HG02970 (cell line): ENCODE data around the gene TLE1.
"Not testable (repeated sequence)": the region's sequence is repeated elsewhere in the genome, so short reads cannot be mapped to it uniquely, and the experiment has no call there.

Experiments used
- ATAC-seq: cut with Tn5 transposase; IDR thresholded peaks from one replicate; pipeline ENCODE4 v1.9.1; 2021; ENCODE audit warnings: mild to moderate bottlenecking, moderate library complexity, moderate number of reproducible peaks; ENCODE audit not compliant: unreplicated experiment, low FRiP score

TLE1 gene

GRCh38 chr9:81604306-81605169, 84.8 kb downstream of the TLE1 start:
- no peak for ATAC-seq

GRCh38 chr9:81602887-81603680, 86.3 kb downstream of the TLE1 start:
- ATAC-seq = no peak

GRCh38 chr9:81601639-81602623, 87.4 kb downstream of the TLE1 start:
- ATAC-seq = no peak

- no peak for ATAC-seq
Measured at GRCh38 chr9:81600631-81601030, 88.7 kb downstream of the TLE1 start.

- ATAC-seq = no peak
Measured at GRCh38 chr9:81599837-81600236, 89.5 kb downstream of the TLE1 start.

- no peak for ATAC-seq
Measured at GRCh38 chr9:81598811-81599210, 90.5 kb downstream of the TLE1 start.

GRCh38 chr9:81598123-81598497, 91.2 kb downstream of the TLE1 start:
- no peak for ATAC-seq

- no peak for ATAC-seq
Measured at GRCh38 chr9:81597419-81598122, 91.8 kb downstream of the TLE1 start.

GRCh38 chr9:81596679-81597418, 92.5 kb downstream of the TLE1 start:
- ATAC-seq = no peak

GRCh38 chr9:81595887-81596543, 93.3 kb downstream of the TLE1 start:
- no peak for ATAC-seq

GRCh38 chr9:81595293-81595692, 94.1 kb downstream of the TLE1 start:
- not testable (repeated sequence) for ATAC-seq

GRCh38 chr9:81594415-81594814, 94.9 kb downstream of the TLE1 start:
- no peak for ATAC-seq

GRCh38 chr9:81592887-81593266, 96.5 kb downstream of the TLE1 start:
- no peak for ATAC-seq

GRCh38 chr9:81591791-81592190, 97.6 kb downstream of the TLE1 start:
- ATAC-seq = no peak

- no peak for ATAC-seq
Measured at GRCh38 chr9:81590688-81591087, 98.7 kb downstream of the TLE1 start.

GRCh38 chr9:81589819-81590218, 99.5 kb downstream of the TLE1 start:
- ATAC-seq = no peak

GRCh38 chr9:81589392-81589791, 100.0 kb downstream of the TLE1 start:
- no peak for ATAC-seq

GRCh38 chr9:81588148-81588871, 101.0 kb downstream of the TLE1 start:
- ATAC-seq = no peak
